Measurements from ENCODE around the gene FUT3. TPM values are rescaled to one million over a fixed set of nuclear protein-coding genes. Genes with fewer than 3 reads are reported as not detected.
A peak's percentile ranks its signal among the peaks of the same experiment; 100 is the strongest.

Gene FUT3
- total RNA-seq, 1 experiment from 2014 or later = not detected

GRCh38 chr19:5817218-5817617 is 34.0 kb downstream of the FUT3 start:
- no CpG with 5 or more reads among the region's 2 CpGs for WGBS (ENCODE audit: extremely low coverage, insufficient read length, low lambda C conversion rate)
- Histone ChIP-seq H2AFZ (ENCODE audit: low read length) (no peak overlapping the region), H4K20me1 (ENCODE audit: control insufficient read depth, insufficient read depth, insufficient read length) (no peaks in the 10 kb centered on the region), H2BK120ac (ENCODE audit: low read depth, low read length, poor library complexity, severe bottlenecking) (no peak overlapping the region), H3K4me1 (ENCODE audit: insufficient read depth, low read length) (no peaks in the 10 kb centered on the region), H3K4me2 (ENCODE audit: insufficient read depth, insufficient read length, low read length) (no peak overlapping the region), H2AK5ac (ENCODE audit: insufficient read length, low read length) (no peak overlapping the region), H3K9me3 (ENCODE audit: control insufficient read depth, low read depth, low read length) (no peaks in the 10 kb centered on the region), H3K14ac (ENCODE audit: insufficient read depth, low read length) (no peak overlapping the region), H3T11ph (ENCODE audit: low read length) (no peak overlapping the region), H3K79me2 (ENCODE audit: insufficient read depth, low read length) (no peaks in the 10 kb centered on the region), H3K56ac (ENCODE audit: insufficient read length, low read depth, low read length) (no peak overlapping the region), H4K8ac (replicated peaks; ENCODE audit: insufficient read length, low read depth, low read length) (no peak overlapping the region), H2BK15ac (ENCODE audit: low read depth, low read length) (no peak overlapping the region), H3K23ac (ENCODE audit: insufficient read length, low read depth, low read length) (no peak overlapping the region), H3K23me2 (ENCODE audit: insufficient read length, low read depth, low read length, poor library complexity, severe bottlenecking) (no peaks in the 10 kb centered on the region), H3K9ac (ENCODE audit: extremely low read depth, insufficient read length, low read length) (no peak overlapping the region), H4K91ac (ENCODE audit: insufficient read length, low read depth, low read length) (no peak overlapping the region), H3K27me3 (ENCODE audit: insufficient read depth, low read length) (no peaks in the 10 kb centered on the region), H4K5ac (ENCODE audit: insufficient read length, low read depth, low read length) (no peak overlapping the region), H3K4ac (ENCODE audit: low read depth, low read length) (no peak overlapping the region), H3K18ac (ENCODE audit: insufficient read length, low read depth, low read length) (no peak overlapping the region), H2BK20ac (ENCODE audit: low read depth, low read length, poor library complexity, severe bottlenecking) (no peak overlapping the region), H3K27ac (ENCODE audit: insufficient read length, low read depth, low read length) (no peak overlapping the region), H2BK5ac (ENCODE audit: insufficient read length, low read length) (no peak overlapping the region), H2BK12ac (ENCODE audit: insufficient read length, low read depth, low read length) (no peak overlapping the region), H3K79me1 (ENCODE audit: insufficient read depth, low read depth, low read length, poor library complexity, severe bottlenecking) (no peaks in the 10 kb centered on the region)
- peak overlapping the region in 1 of 3 experiments; percentile 15; a peak in 1 of 7 replicates for H3K27ac Mint-ChIP-seq
- no peaks in the 10 kb centered on the region for H3K4me1 Mint-ChIP-seq
- no peak for TF ChIP-seq CTCF (conservative IDR thresholded peaks at IDR 0.05)
- H3K4me3 Mint-ChIP-seq = no peak overlapping the region
- no peak for DNase-seq
- H3K27me3 Mint-ChIP-seq (ENCODE audit: low read depth) = peaks cover 34% of the 10 kb centered on the region
- H3K9me3 Mint-ChIP-seq = no peaks in the 10 kb centered on the region
- H3K36me3 Mint-ChIP-seq (ENCODE audit: insufficient read depth in 1 of 3, low read depth in 3 of 3) = no peaks in the 10 kb centered on the region

All from H9 (cell line).